Endothelial cell of umbilical vein (primary cell): ENCODE results near the gene MAP3K14. TPM values are rescaled to one million over a fixed set of nuclear protein-coding genes. Genes with fewer than 3 reads are reported as not detected.

ENCODE experiments used
- BruUV-seq: library from RNA; stranded (reverse); fragments of 400-500 nt; replicated peaks from 2 replicates; lab custom pipeline; 2021; lab: Mats Ljungman, UMichigan
- CTCF ChIA-PET: fragments of 300-600, 350-600 bp; sonication (Branson Sonifier 250); formaldehyde crosslinking; loops from one replicate; lab custom pipeline; 2021; ENCODE audit warnings: antibody characterized with exemption, inconsistent platforms; lab: Charles Lee
- POLR2A ChIA-PET: fragments of 300-600, 350-600 bp; sonication (Branson Sonifier 250); formaldehyde crosslinking; loops from one replicate; lab custom pipeline; 2021; ENCODE audit warnings: antibody characterized with exemption, inconsistent platforms; lab: Charles Lee
- DNase-seq: peaks from one replicate; pipeline ENCODE4 v3.0.0-alpha.2; 2011; ENCODE audit warnings: low read depth, low spot score
- FAIRE-seq: peaks from 2 replicates; lab custom pipeline; 2011; peaks lifted over from hg19 to GRCh38; lab: Jason Lieb, UNC
- H2AFZ ChIP-seq: 2 replicates; pipeline ENCODE4 v1.6.0; 2012; ENCODE audit warnings: low read depth, low read length, control low read depth, inconsistent platforms
- H3K27ac ChIP-seq: 2 replicates; pipeline ENCODE4 v1.5.1; 2011; ENCODE audit warnings: low read depth, mild to moderate bottlenecking, control low read depth, low read length, moderate library complexity; ENCODE audit not compliant: insufficient read depth
- H3K27me3 ChIP-seq, 2 experiments: 2 replicates each; pipeline versions ENCODE4 v1.6.0 to v1.6.1; 2011; ENCODE audit warnings: low read length in 2 of 2, mixed read lengths in 1 of 2; ENCODE audit not compliant: control insufficient read depth in 2 of 2, insufficient read depth in 2 of 2
- H3K36me3 ChIP-seq, 2 experiments: 2 replicates in 1 of 2; 3 replicates in 1 of 2; pipeline ENCODE4 v1.5.1; 2011; ENCODE audit warnings: low read length in 2 of 2, mild to moderate bottlenecking in 1 of 2, moderate library complexity in 1 of 2; ENCODE audit not compliant: control insufficient read depth in 2 of 2, insufficient read depth in 2 of 2; ENCODE audit errors: extremely low read depth in 1 of 2
- H3K4me1 ChIP-seq: 3 replicates; pipeline ENCODE4 v1.5.1; 2011; ENCODE audit warnings: mild to moderate bottlenecking, low read length; ENCODE audit not compliant: control insufficient read depth, insufficient read depth; ENCODE audit errors: extremely low read depth
- H3K4me2 ChIP-seq: 2 replicates; pipeline ENCODE4 v1.6.1; 2011; ENCODE audit warnings: low read length, control low read depth, mixed read lengths; ENCODE audit not compliant: insufficient read depth
- H3K4me3 ChIP-seq, 3 experiments: fragments of 200-600 bp in 1 of 3; sonication (generic), shearing (Covaris generic) in 1 of 3; replicated peaks in 1 of 3; 2 replicates each; pipeline ENCODE4 v1.5.1; 2011 to 2016; ENCODE audit warnings: control low read depth in 3 of 3, low read length in 3 of 3, mild to moderate bottlenecking in 2 of 3, inconsistent platforms in 1 of 3, low read depth in 1 of 3, moderate library complexity in 1 of 3; ENCODE audit not compliant: insufficient read depth in 1 of 3
- H3K79me2 ChIP-seq: 2 replicates; pipeline ENCODE4 v1.6.0; 2012; ENCODE audit warnings: low read length, inconsistent platforms; ENCODE audit not compliant: control insufficient read depth, insufficient read depth
- H3K9ac ChIP-seq: replicated peaks from 2 replicates; pipeline ENCODE3; 2011; ENCODE audit warnings: low read length, control low read depth; ENCODE audit not compliant: insufficient read depth; ENCODE audit errors: extremely low read depth
- H3K9me1 ChIP-seq: replicated peaks from 3 replicates; pipeline ENCODE4 v1.6.0; 2011; ENCODE audit warnings: mild to moderate bottlenecking, low read length; ENCODE audit not compliant: control insufficient read depth, insufficient read depth; ENCODE audit errors: extremely low read depth
- H3K9me3 ChIP-seq: replicated peaks from 2 replicates; pipeline ENCODE4 v1.5.1; 2012; ENCODE audit warnings: low read length, inconsistent platforms; ENCODE audit not compliant: control insufficient read depth, insufficient read depth
- H4K20me1 ChIP-seq: replicated peaks from 2 replicates; pipeline ENCODE3; 2011; ENCODE audit warnings: mild to moderate bottlenecking, low read length; ENCODE audit not compliant: control insufficient read depth, insufficient read depth; ENCODE audit errors: extremely low read depth
- CTCF ChIP-seq, 2 donors: IDR thresholded peaks; 1 replicate in 1 of 2; 2 replicates in 1 of 2; pipeline ENCODE4 v1.5.1; 2011; ENCODE audit warnings: low read length in 2 of 2, mild to moderate bottlenecking in 2 of 2, moderate library complexity in 2 of 2, control low read depth in 1 of 2, inconsistent platforms in 1 of 2, low read depth in 1 of 2; ENCODE audit not compliant: insufficient read depth in 1 of 2; ENCODE audit errors: extremely low read depth in 1 of 2
- EZH2 ChIP-seq: IDR thresholded peaks from 2 replicates; pipeline ENCODE4 v1.6.1; 2012; ENCODE audit warnings: borderline replicate concordance, low read depth, mild to moderate bottlenecking, moderate library complexity, low read length, inconsistent platforms; ENCODE audit not compliant: severe bottlenecking
- FOS ChIP-seq: IDR thresholded peaks from 2 replicates; pipeline ENCODE4 v1.6.1; 2011; ENCODE audit warnings: mild to moderate bottlenecking, low read length, moderate library complexity, borderline replicate concordance; ENCODE audit not compliant: insufficient read depth
- GATA2 ChIP-seq: IDR thresholded peaks from 2 replicates; pipeline ENCODE4 v1.7.0; 2011; ENCODE audit warnings: low read depth, mild to moderate bottlenecking, moderate library complexity, mixed read lengths, low read length; ENCODE audit not compliant: insufficient read length, insufficient read depth
- JUN ChIP-seq: IDR thresholded peaks from 2 replicates; pipeline ENCODE4 v1.6.1; 2011; ENCODE audit warnings: borderline replicate concordance, low read depth; ENCODE audit not compliant: insufficient read length, insufficient read depth
- MYC ChIP-seq: IDR thresholded peaks from one replicate; pipeline ENCODE4 v1.6.1; 2011; ENCODE audit warnings: mild to moderate bottlenecking, low read depth, low read length
- POLR2A ChIP-seq: IDR thresholded peaks from 2 replicates; pipeline ENCODE4 v1.6.1; 2012; ENCODE audit warnings: low read depth, mild to moderate bottlenecking, control low read depth, low read length
- POLR2AphosphoS5 ChIP-seq: IDR thresholded peaks from 2 replicates; pipeline ENCODE4 v1.6.1; 2012; ENCODE audit warnings: low read depth, mild to moderate bottlenecking, control low read depth, low read length, moderate library complexity; ENCODE audit not compliant: insufficient read depth
- dilution Hi-C: fragments of 300-500 bp; cut with MboI; formaldehyde crosslinking; loops from one replicate; pipeline ENCODE4 v1.15.0; 2019; ENCODE audit warnings: low sequenced_read_pairs; ENCODE audit not compliant: extremely low pct_ligation_motif_present
- intact Hi-C: fragments of 100-400 bp; cut with micrococcal nuclease; formaldehyde crosslinking; loops from one replicate; pipeline ENCODE4 v1.10.0; 2022
- polyA plus RNA-seq, 4 experiments: library from polyadenylated mRNA; depleted of rRNA in 3 of 4; stranded (reverse) in 3 of 4; unstranded in 1 of 4; fragments of >200 nt; gene quantifications; 2 replicates each; pipeline versions ENCODE4 v1.2.1 to v1.2.3, GENCODE V29; 2011 to 2012; ENCODE audit warnings: missing spikeins in 1 of 4
- total RNA-seq: library from RNA; stranded (reverse); gene quantifications from 2 replicates; pipeline ENCODE4 v1.2.3, GENCODE V29; 2021

Gene MAP3K14
- total and polyA plus RNA-seq, 2 donors (not counting 3 experiments of a cell fraction or from before 2014, with no cell fraction given) = 5.4 to 9.8 TPM

DNA sequence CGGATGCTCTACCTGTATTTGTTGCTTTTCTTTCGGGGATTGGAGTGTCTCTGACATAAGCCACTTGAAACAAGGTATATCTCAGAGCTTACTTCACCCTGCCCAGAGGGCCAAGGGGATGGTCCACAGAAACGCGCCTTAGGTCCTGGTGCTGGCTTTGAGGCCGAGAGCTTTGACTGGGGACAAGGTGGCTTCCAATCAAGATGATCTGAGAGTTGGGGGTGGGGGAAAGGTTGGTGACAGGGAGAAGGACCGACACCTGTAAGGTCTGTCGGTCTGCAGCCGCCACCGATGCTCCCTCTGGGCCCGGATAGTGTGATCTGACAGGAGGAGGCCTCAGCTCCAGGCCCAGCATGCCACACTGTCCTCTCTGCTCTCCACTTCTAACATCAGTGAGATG, 33.1 kb downstream of the MAP3K14 start:
- no peak overlapping the region for H3K4me3 ChIP-seq
- no peak overlapping the region for H3K4me2 ChIP-seq
- H3K9ac ChIP-seq = no peak overlapping the region
- DNase-seq = no peak
- no peaks in the 10 kb centered on the region for H4K20me1 ChIP-seq
- H3K4me1 ChIP-seq = no peaks in the 10 kb centered on the region
- no TSS peak for BruUV-seq
- no peak overlapping the region for H3K27ac ChIP-seq
- intact Hi-C loops = loop anchor here (1.0 kb wide), 1 partner anchor 102 kb away; no protein-coding TSS in a partner anchor
- no peaks in the 10 kb centered on the region for H3K9me1 ChIP-seq
- TF ChIP-seq JUN (no peak), GATA2 (no peak), FOS (no peak), EZH2 (no peak), CTCF (IDR thresholded peaks at IDR 0.05; ENCODE audit: extremely low read depth in 1 of 2, insufficient read depth in 1 of 2, low read depth in 1 of 2, low read length in 2 of 2) (no peak), POLR2A (no peak), POLR2AphosphoS5 (no peak), MYC (no peak)
- no peaks in the 10 kb centered on the region for H3K79me2 ChIP-seq
- POLR2A ChIA-PET = no interaction called here
- no peak for FAIRE-seq
- H3K36me3 ChIP-seq = peaks cover 10 to 43% of the 10 kb centered on the region in 2 experiments
- no peaks in the 10 kb centered on the region for H3K27me3 ChIP-seq
- H2AFZ ChIP-seq = no peak overlapping the region
- CTCF ChIA-PET = interaction anchor here (0.6 to 3.3 kb wide), 11 partner anchors 9 to 101 kb away, joined by 3 to 24 read pairs (median 4); partner anchors contain the start of gene MAP3K14
- no peaks in the 10 kb centered on the region for H3K9me3 ChIP-seq
- dilution Hi-C loops = no loop called here
